Limb (tissue), 2 donors: ENCODE data around the gene DNMT3A.
A peak's percentile ranks its signal among the peaks of the same experiment; 100 is the strongest.

Experiments used
- DNase-seq, 2 donors: peaks; one replicate each; pipeline ENCODE4 v3.0.0-alpha.2; 2016; ENCODE audit errors: extremely low spot score in 2 of 2

Gene DNMT3A

DNA sequence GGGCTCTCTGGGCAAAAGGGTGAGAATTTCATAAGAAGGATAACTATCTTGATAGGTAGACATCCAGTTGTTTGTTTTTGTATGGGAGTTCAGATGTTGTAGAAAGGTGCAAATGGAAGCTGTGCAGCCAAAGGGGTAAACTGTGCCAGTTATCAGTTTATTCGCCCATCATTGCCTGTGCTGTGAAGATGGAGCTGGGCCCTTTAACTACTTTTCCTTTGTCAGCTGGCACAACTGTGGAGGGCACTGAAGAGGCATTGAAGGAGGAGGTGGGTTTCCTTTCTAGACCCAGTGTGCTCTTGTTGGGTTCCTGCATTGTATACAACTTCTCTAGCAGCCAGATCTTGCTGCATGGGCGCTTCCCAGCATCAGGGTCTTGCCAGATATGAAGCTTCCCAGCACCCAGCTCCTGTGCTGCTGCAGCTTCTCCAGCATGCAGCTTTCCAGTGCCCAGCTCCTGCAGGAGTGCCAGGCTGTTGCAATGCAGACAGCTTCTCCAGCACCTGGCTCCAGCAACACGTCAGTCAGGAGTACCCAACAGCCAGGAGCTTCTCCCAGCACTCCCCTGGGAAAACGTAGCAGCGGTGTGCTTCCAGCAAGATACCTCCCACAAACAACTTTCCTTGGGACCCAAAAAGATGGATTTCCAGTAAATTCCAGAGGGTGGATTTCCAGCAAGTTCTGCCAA is 15.3 kb downstream of the DNMT3A start:
- DNase-seq, result no peak

- DNase-seq, result no peak
These were observed 16.7 kb downstream of the DNMT3A start for GRCh38 chr2:25324905-25325592.

DNA sequence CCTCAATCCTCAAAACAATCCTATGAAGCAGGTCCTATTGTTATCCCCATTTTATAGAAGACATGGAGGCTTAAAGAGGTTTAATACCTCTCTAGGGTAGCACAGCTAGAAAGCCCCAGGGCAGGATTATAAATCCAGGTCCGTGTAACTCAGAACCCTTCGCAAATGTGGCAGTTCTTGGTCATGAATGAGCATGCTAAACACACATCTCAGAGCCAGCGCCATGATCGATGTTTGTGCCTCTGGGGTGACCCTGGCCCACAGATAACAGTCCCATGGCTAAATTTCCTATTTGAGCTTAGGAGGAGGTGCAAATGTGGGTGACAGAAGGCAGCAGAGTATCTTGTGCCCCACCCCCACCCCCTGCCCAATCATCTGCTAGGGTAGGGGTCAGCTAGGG is 17.5 kb downstream of the DNMT3A start:
- no peak for DNase-seq

- DNase-seq, result no peak
These were observed 18.0 kb downstream of the DNMT3A start for GRCh38 chr2:25323610-25324189.

DNA sequence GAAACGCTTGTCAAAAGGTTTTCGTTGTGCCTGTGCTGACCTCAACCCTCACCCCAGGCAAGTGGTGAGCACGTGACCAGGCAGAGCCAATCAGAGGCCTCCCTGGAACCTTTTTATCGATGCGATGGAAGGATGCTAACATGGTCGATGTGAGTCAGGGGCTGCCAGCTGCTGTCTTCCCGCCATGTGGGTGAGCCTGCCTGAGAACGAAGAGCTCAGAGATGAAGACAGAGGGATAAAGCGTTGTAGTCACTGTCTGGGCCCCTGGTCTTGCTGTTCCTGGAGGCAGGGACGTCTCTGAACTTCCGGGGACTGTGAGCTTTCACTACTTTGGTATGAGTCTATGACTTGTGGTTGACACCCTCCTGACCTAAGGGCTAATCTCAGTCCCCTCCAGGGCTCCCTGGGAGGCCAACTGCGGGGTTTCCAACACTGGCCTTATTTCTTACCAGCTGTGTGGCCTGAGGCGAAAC is 18.6 kb downstream of the DNMT3A start:
- peak in 1 of 2 donors; percentile 34 for DNase-seq

GRCh38 chr2:25322312-25322711 is 19.4 kb downstream of the DNMT3A start:
- peak in 1 of 2 donors; percentile 24 for DNase-seq

DNA sequence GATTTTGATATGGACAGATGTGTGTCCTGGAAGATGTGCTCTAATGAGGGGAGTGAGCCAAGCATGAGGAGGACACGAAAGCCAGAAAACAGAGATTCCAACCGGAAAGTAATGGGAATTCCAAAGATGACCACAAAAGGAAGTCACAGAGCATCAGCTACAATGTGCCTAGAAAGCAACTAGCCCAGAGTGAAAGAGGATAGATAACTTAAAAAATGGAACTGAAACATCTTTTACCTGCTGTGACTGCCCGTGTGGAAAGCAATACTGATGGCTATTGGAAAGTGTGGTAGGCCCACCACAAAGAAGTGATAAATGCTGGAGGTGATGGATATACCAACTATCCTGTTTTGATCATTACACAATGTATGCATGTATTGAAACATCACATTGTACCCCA is 21.6 kb downstream of the DNMT3A start:
- no peak for DNase-seq

DNA sequence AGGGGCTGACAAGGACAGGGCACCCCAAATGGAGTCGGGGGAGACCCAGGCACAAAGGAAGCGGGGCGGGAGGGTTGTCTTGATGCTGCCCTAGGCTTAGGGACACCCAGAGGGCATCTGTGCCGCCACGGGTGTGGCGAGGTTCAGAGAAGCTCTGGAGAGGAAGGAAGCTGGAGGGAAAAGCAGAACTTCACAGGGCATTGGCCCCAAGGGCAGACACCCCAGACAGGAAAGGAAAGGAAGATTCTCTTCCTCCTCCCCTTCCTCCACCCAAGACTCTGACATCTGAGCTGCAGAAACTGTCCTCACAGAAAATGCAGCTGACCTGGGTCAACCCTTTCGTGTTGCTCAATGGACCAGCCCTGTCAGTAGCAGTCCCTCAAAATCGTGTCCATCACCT is 25.6 kb downstream of the DNMT3A start:
- no peak for DNase-seq

- no peak for DNase-seq
These were observed 26.4 kb downstream of the DNMT3A start for GRCh38 chr2:25315316-25315680.

DNA sequence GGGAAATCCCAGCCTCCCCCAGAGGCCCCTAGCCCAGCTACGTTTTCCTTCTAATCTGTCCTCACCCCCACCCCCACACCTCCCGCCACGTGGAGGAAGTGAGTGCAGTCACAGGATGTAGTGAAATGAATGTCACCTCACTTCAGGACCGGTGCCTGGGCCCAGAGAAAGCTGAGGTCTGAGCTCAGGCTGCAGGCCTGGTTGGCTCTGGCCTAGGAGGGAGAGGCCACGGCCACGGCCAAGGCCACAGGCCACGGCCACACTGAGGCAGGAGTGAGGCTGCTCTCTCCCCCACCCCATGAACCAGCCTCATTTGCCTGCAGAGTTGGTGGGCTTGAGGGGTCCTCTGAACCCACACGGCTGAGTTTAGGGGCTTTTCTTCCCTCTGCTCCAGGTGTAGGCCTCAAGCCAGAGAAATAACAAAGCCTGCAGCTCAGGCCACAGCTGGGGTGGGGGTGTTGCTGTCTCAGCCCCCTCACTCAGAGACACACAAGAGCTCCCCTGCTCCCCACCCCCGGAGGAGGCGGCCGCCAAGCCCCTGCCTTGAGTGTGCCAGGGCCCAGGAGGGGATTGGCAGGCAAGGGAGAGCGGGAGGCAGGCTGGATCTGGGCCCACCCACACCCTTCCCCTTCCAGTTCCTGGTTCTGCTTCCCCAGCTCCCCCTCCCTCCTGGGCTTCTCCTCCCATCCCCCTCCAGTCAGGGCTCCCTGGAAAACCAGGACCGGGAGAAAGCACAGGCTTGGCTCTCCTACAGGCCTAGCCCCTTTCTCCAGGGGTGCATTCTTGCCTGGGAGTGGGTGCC is 27.0 kb downstream of the DNMT3A start:
- DNase-seq, result peak; percentile 84 to 87

- DNase-seq, result no peak
These were observed 27.8 kb downstream of the DNMT3A start for GRCh38 chr2:25313711-25314513.

DNA sequence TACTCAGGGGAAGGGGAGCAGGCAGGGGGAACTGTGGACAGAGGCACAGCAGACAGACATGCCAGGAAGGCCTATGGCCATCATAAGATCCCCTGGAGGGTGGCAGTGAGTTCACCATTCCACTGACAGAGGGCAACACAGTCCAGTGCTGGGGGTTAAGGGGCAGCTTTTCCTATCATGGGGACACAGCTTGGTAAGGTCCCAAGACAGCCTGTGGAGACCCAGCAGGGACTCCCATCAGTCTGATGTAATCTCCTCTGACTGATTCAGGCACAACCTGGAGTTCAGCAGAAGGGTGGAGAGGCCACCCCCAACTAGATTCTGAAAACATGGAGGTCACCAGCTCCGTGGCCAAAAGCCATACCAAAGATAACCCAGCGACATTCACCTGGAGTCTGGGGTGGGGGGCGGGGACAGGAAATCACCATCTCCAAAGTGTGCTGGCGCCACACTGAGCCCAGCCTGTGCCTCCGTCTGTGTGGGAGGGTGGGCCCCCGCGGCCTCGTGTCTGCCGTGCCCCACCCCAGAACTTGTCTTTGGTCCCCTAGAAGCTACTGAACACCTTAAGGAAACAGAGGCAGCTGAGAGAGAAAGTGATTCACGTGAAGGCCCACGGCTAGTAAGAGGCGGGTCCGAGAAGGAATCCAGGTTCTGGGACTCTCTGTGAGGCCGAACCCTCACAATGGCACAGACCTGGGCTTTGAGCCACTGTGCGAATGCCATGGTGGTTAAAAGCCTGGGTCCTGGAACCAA is 28.6 kb downstream of the DNMT3A start:
- DNase-seq, result no peak

- no peak for DNase-seq
These were observed 29.7 kb downstream of the DNMT3A start for GRCh38 chr2:25311865-25312575.

- no peak for DNase-seq
These were observed 30.5 kb downstream of the DNMT3A start for GRCh38 chr2:25310965-25311864.

DNA sequence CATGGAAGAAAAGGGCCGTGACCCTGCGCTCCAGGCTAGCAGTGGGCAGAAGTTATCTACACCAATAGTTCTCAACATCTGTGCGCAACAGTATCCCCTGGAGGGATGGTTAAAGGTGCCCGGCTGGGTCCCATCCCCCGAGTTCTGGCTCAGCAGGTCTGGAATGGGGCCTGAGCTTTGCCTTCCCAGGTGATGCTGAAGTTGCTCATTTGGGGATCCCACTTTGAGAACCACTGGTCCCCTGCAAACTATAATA is 31.1 kb downstream of the DNMT3A start:
- DNase-seq, result no peak

GRCh38 chr2:25309402-25309801 is 32.3 kb downstream of the DNMT3A start:
- peak; percentile 27 to 62 for DNase-seq

DNA sequence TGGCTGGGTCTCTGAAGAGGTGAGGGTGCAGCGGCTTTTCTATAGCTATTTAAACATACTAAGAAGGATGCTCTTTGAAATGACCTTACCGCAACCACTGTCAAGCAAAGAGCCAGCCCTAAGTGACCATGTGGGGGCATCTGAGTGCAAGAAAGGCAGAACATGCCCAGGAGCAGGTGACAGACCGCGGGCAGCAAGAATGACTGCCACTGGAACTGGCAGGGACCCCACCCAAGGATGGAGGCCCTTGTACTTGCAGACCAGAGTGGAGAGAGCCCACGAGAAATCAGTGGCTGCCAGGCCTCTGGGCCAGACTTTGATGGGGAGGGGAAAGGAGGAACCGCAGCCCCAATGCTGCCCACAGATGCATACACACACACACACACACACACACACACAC is 33.1 kb downstream of the DNMT3A start:
- no peak for DNase-seq

DNA sequence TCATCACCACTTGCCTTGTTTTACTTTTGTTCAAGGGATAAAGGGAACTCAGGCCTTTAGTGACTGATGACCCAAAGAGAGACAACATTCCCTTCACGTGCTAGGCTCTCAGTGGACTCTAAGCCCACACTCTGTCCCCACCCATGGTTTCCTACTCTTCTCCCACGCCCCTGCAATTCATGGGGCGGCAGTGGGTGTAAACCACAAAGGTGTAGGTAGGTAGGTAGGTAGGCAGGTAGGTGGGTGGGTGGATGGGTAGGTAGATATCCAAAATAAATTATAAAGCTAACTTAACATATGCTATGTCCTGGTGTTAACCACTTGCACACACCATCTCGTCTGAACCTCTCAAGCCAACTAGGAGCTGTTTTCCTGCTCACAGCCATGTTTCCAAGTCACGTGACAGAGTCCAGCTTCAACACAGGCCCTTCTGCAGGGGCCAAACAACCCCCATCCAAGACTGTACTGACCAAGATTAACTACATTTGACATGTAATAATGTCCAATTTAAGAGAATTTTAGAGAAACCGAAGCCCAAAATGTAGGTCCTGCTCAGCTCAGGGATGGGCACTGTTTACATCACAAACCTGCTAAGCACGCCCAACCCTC is 33.7 kb downstream of the DNMT3A start:
- no peak for DNase-seq
